ENCODE measurements around the gene CALM1.
A peak's percentile ranks its signal among the peaks of the same experiment; 100 is the strongest.

CALM1 gene

GRCh38 chr14:90378249-90378648, 18.6 kb upstream of the CALM1 start:
- peaks cover 7% of the 10 kb centered on the region for H3K4me1 ChIP-seq (ENCODE audit: insufficient read depth, insufficient read length)
- H3K27me3 ChIP-seq (ENCODE audit: insufficient read depth, insufficient read length), result no peaks in the 10 kb centered on the region
- H3K9ac ChIP-seq (ENCODE audit: insufficient read length, low read depth), result no peak overlapping the region
- TF ChIP-seq YY1 (IDR thresholded peaks at IDR 0.05; ENCODE audit: insufficient read depth, insufficient read length) (no peak), ZNF274 (IDR thresholded peaks at IDR 0.05; ENCODE audit: low read depth, low read length) (no peak), SUZ12 (IDR thresholded peaks at IDR 0.05; ENCODE audit: extremely low read depth, insufficient read depth, insufficient read length) (no peak)
- H3K36me3 ChIP-seq (ENCODE audit: insufficient read depth, insufficient read length, low read length), result no peaks in the 10 kb centered on the region
- no peak for DNase-seq (ENCODE audit: low read depth, low spot score)
- no peak overlapping the region for H3K4me3 ChIP-seq (ENCODE audit: insufficient read length, low read depth)
- H3K9me3 ChIP-seq (ENCODE audit: insufficient read depth, low read length), result no peaks in the 10 kb centered on the region

- H3K36me3 ChIP-seq (ENCODE audit: insufficient read depth, insufficient read length, low read length), result no peaks in the 10 kb centered on the region
- no peaks in the 10 kb centered on the region for H3K9me3 ChIP-seq (ENCODE audit: insufficient read depth, low read length)
- DNase-seq (ENCODE audit: low read depth, low spot score), result no peak
- H3K27me3 ChIP-seq (ENCODE audit: insufficient read depth, insufficient read length), result no peaks in the 10 kb centered on the region
- H3K9ac ChIP-seq (ENCODE audit: insufficient read length, low read depth), result no peak overlapping the region
- H3K4me1 ChIP-seq (ENCODE audit: insufficient read depth, insufficient read length), result peaks cover 7% of the 10 kb centered on the region
- TF ChIP-seq YY1 (IDR thresholded peaks at IDR 0.05; ENCODE audit: insufficient read depth, insufficient read length) (no peak), SUZ12 (IDR thresholded peaks at IDR 0.05; ENCODE audit: extremely low read depth, insufficient read depth, insufficient read length) (no peak), ZNF274 (IDR thresholded peaks at IDR 0.05; ENCODE audit: low read depth, low read length) (no peak)
- no peak overlapping the region for H3K4me3 ChIP-seq (ENCODE audit: insufficient read length, low read depth)
Measured at GRCh38 chr14:90379106-90379505, 17.7 kb upstream of the CALM1 start.

- Histone ChIP-seq H3K9me3 (ENCODE audit: insufficient read depth, low read length) (no peaks in the 10 kb centered on the region), H3K4me1 (ENCODE audit: insufficient read depth, insufficient read length) (peaks cover 7% of the 10 kb centered on the region), H3K4me3 (ENCODE audit: insufficient read length, low read depth) (no peak overlapping the region), H3K36me3 (ENCODE audit: insufficient read depth, insufficient read length, low read length) (no peaks in the 10 kb centered on the region), H3K9ac (ENCODE audit: insufficient read length, low read depth) (no peak overlapping the region), H3K27me3 (ENCODE audit: insufficient read depth, insufficient read length) (no peaks in the 10 kb centered on the region)
- TF ChIP-seq ZNF274 (IDR thresholded peaks at IDR 0.05; ENCODE audit: low read depth, low read length), result no peak
- no peak for TF ChIP-seq SUZ12 (IDR thresholded peaks at IDR 0.05; ENCODE audit: extremely low read depth, insufficient read depth, insufficient read length)
- TF ChIP-seq YY1 (IDR thresholded peaks at IDR 0.05; ENCODE audit: insufficient read depth, insufficient read length), result no peak
- no peak for DNase-seq (ENCODE audit: low read depth, low spot score)
Measured at GRCh38 chr14:90381011-90381786, 15.6 kb upstream of the CALM1 start.

DNA sequence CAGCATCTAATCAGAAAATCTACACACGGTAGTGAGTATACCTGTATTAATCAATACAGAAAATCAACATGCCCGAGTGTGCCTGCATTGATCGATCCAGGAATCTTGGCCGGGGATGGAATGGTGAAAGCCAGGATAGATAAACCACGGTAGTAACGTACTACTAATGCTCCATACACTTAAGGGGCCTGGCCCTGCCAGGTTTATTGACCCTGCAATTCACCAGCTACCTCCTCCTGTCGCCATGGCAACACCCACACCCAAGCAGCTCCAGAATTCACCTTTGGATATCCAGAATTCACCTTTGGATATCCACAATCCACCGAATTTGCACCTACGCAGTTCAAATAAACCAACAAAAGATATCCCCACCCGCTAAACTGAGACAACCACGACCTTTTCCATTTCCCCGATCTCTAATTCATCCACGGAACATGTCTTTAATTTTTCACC, 14.8 kb upstream of the CALM1 start:
- no peak for DNase-seq (ENCODE audit: low read depth, low spot score)
- no peaks in the 10 kb centered on the region for H3K27me3 ChIP-seq (ENCODE audit: insufficient read depth, insufficient read length)
- no peaks in the 10 kb centered on the region for H3K36me3 ChIP-seq (ENCODE audit: insufficient read depth, insufficient read length, low read length)
- no peaks in the 10 kb centered on the region for H3K9me3 ChIP-seq (ENCODE audit: insufficient read depth, low read length)
- peak overlapping the region; percentile 82 for H3K9ac ChIP-seq (ENCODE audit: insufficient read length, low read depth)
- H3K4me3 ChIP-seq (ENCODE audit: insufficient read length, low read depth), result peak overlapping the region; percentile 57
- H3K4me1 ChIP-seq (ENCODE audit: insufficient read depth, insufficient read length), result peaks cover 7% of the 10 kb centered on the region
- no peak for TF ChIP-seq SUZ12 (IDR thresholded peaks at IDR 0.05; ENCODE audit: extremely low read depth, insufficient read depth, insufficient read length)
- TF ChIP-seq ZNF274 (IDR thresholded peaks at IDR 0.05; ENCODE audit: low read depth, low read length), result no peak

- no peak for DNase-seq (ENCODE audit: low read depth, low spot score)
- Histone ChIP-seq H3K9me3 (ENCODE audit: insufficient read depth, low read length) (no peaks in the 10 kb centered on the region), H3K9ac (ENCODE audit: insufficient read length, low read depth) (peak overlapping the region; percentile 82), H3K27me3 (ENCODE audit: insufficient read depth, insufficient read length) (no peaks in the 10 kb centered on the region), H3K4me3 (ENCODE audit: insufficient read length, low read depth) (peak overlapping the region; percentile 57), H3K4me1 (ENCODE audit: insufficient read depth, insufficient read length) (peaks cover 7% of the 10 kb centered on the region), H3K36me3 (ENCODE audit: insufficient read depth, insufficient read length, low read length) (no peaks in the 10 kb centered on the region)
- TF ChIP-seq YY1 (IDR thresholded peaks at IDR 0.05; ENCODE audit: insufficient read depth, insufficient read length) (no peak), ZNF274 (IDR thresholded peaks at IDR 0.05; ENCODE audit: low read depth, low read length) (no peak), SUZ12 (IDR thresholded peaks at IDR 0.05; ENCODE audit: extremely low read depth, insufficient read depth, insufficient read length) (no peak)
Measured at GRCh38 chr14:90382491-90383125, 14.2 kb upstream of the CALM1 start.

DNA sequence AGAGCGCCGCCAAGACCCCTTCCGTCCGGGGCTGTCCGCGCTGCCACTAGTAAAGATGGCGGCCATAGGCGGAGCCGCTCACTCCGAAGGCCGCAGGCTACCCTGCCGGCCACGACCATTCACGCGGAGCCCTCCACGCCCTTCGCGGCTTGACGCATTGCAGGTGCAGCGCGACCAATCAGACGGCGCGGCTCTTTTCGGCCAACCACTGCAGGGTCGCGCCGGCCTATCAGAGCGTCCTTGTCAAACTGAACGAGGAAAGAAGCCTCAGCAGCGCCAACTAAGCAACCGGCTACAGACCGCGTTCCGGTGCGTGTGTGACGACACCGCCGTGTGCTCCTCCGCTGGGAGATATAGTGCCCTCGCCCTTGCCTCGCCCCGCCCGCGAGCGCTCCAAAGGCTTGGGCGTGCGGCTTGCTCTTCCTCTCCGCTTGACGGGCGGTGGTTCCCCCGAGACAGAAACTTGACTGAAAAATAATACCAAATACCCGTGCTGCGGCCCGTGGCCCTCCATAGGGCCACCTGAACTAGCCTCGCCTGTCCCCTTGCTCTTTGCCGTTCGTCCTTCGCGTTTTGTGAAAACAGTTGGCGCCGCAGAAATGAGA, 13.6 kb upstream of the CALM1 start:
- Histone ChIP-seq H3K9ac (ENCODE audit: insufficient read length, low read depth) (peak overlapping the region; percentile 91), H3K4me3 (ENCODE audit: insufficient read length, low read depth) (peak overlapping the region; percentile 59), H3K4me1 (ENCODE audit: insufficient read depth, insufficient read length) (peaks cover 7% of the 10 kb centered on the region), H3K36me3 (ENCODE audit: insufficient read depth, insufficient read length, low read length) (no peaks in the 10 kb centered on the region), H3K27me3 (ENCODE audit: insufficient read depth, insufficient read length) (no peaks in the 10 kb centered on the region), H3K9me3 (ENCODE audit: insufficient read depth, low read length) (no peaks in the 10 kb centered on the region)
- DNase-seq (ENCODE audit: low read depth, low spot score), result peak; percentile 96
- TF ChIP-seq YY1 (IDR thresholded peaks at IDR 0.05; ENCODE audit: insufficient read depth, insufficient read length), result peak; percentile 90
- no peak for TF ChIP-seq SUZ12 (IDR thresholded peaks at IDR 0.05; ENCODE audit: extremely low read depth, insufficient read depth, insufficient read length)

All from NT2/D1 (cell line).